GM18951 (cell line): Measurements from ENCODE around the gene FGR.
"Not testable (repeated sequence)": the region's sequence is repeated elsewhere in the genome, so short reads cannot be mapped to it uniquely, and the experiment has no call there.

Experiments
- POLR2A ChIP-seq: IDR thresholded peaks from 4 replicates; pipeline ENCODE4 v1.6.1; 2011; ENCODE audit warnings: mild to moderate bottlenecking; ENCODE audit not compliant: insufficient read length, insufficient read depth; ENCODE audit errors: extremely low read depth
- in situ Hi-C: fragments of 300-500 bp; cut with MboI; formaldehyde crosslinking; loops from one replicate; pipeline ENCODE4 v1.12.0; 2022; ENCODE audit warnings: low sequenced_read_pairs, mixed read lengths, inconsistent platforms; ENCODE audit not compliant: unreplicated experiment

FGR gene

GRCh38 chr1:27638047-27638734 lies 3.2 kb upstream of the FGR start:
- no peak for TF ChIP-seq POLR2A
- in situ Hi-C loops: no loop called here

- no peak for TF ChIP-seq POLR2A
- in situ Hi-C loops: no loop called here
Observed at GRCh38 chr1:27635396-27636142, 584 bp upstream of the FGR start.

- TF ChIP-seq POLR2A: peak; percentile 48
- in situ Hi-C loops: no loop called here
Observed at GRCh38 chr1:27634177-27634984, 604 bp downstream of the FGR start.

- in situ Hi-C loops: no loop called here
- TF ChIP-seq POLR2A: no peak
Observed at GRCh38 chr1:27633640-27634176, 1.3 kb downstream of the FGR start.

GRCh38 chr1:27633298-27633610 lies 1.7 kb downstream of the FGR start:
- TF ChIP-seq POLR2A: no peak
- in situ Hi-C loops: no loop called here

GRCh38 chr1:27632387-27633297 lies 2.3 kb downstream of the FGR start:
- TF ChIP-seq POLR2A: no peak
- in situ Hi-C loops: no loop called here

GRCh38 chr1:27630859-27631491 lies 4.0 kb downstream of the FGR start:
- TF ChIP-seq POLR2A: peak; percentile 14
- in situ Hi-C loops: no loop called here

- no peak for TF ChIP-seq POLR2A
- in situ Hi-C loops: no loop called here
Observed at GRCh38 chr1:27628712-27629111, 6.3 kb downstream of the FGR start.

GRCh38 chr1:27627733-27628132 lies 7.3 kb downstream of the FGR start:
- in situ Hi-C loops: not testable (repeated sequence)

GRCh38 chr1:27627061-27627460 lies 7.9 kb downstream of the FGR start:
- no peak for TF ChIP-seq POLR2A
- in situ Hi-C loops: no loop called here

GRCh38 chr1:27626031-27626935 lies 8.7 kb downstream of the FGR start:
- in situ Hi-C loops: no loop called here
- peak; percentile 72 for TF ChIP-seq POLR2A
